ENCODE results near the gene MMD2.
"Not testable (repeated sequence)": the region's sequence is repeated elsewhere in the genome, so short reads cannot be mapped to it uniquely, and the experiment has no call there.

Gene MMD2, protein sequence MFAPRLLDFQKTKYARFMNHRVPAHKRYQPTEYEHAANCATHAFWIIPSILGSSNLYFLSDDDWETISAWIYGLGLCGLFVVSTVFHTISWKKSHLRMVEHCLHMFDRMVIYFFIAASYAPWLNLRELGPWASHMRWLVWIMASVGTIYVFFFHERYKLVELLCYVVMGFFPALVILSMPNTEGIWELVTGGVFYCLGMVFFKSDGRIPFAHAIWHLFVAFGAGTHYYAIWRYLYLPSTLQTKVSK

DNA sequence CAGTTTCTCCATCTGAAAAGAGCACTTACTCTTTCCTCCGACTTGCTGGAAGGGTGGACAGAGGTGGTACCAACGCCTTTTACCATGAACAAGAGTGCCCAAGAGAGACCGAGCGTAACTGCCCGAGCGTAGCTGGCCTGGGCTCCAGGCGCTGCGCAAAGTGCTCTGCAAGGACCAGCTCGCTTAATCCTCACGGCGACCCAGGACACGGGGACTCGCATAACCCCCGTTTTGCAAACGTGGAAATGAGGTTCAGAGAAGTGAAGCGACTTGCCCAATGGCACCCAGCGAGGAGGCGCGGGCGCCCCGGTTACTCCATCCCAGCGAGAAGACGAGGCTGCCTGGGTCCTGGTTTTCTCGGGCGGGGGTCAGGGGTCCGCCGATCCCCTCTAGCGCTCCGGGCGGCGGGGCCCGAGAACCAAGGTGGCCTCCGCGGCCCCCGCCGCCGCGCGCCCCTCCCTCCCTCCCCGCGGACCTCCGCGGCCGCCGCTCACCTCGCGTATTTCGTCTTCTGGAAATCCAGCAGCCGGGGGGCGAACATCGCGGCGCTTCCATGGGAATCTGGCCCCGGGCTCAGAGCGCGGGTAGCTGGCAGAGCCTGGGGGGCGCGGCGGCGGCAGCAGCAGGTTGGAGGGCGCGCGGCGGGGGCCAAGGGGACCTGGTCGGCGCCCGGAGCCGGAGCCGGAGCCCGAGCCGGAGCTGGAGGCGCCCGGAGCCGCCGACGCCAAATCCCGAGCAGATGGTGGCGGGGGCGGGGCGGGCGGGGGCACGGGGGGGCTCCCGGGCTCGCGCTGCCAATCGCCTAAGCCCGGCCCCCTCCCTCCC is at the start of gene MMD2:
Gene MMD2 (minus strand): TSS at position 711 of the 825 bp plus-strand sequence. CDS start 170 bp downstream, at position 541.
- H3K9ac ChIP-seq (ENCODE audit: low read length) = no peak within 1 kb of the TSS

DNA sequence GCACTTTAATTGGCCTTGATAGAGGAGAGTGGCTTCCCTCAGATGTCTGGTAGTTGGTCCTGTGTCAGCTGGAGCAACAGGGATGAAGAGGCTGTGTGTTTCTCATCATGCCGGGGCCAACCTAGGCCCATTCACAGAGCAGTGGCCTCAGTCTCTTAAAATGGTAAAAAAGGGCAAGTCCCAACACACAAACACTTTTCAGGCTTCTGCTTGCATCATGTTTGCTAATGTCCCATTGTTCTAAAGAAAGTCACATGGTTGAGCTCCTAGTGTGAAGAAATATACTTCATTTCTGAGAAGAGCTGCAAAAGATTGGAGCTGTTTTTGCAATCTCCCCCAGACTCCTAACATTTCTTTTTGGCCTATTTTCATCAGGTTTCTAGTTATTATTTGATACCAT is 46.1 kb upstream of the MMD2 start:
- no peaks in the 10 kb centered on the region for H3K27me3 ChIP-seq (ENCODE audit: control insufficient read depth, insufficient read depth, low read length)
- peaks cover 5% of the 10 kb centered on the region for H3K36me3 ChIP-seq (ENCODE audit: control insufficient read depth, insufficient read depth, low read length)
- no peak overlapping the region for H3K27ac ChIP-seq (ENCODE audit: low read depth, low read length)
- H3K4me1 ChIP-seq (ENCODE audit: control insufficient read depth, insufficient read depth, low read length) = no peaks in the 10 kb centered on the region
- H3K4me3 ChIP-seq (ENCODE audit: low read length) = no peak overlapping the region
- no peak overlapping the region for H3K9ac ChIP-seq (ENCODE audit: low read length)

More for the DNA sequence above, at the start of gene MMD2:
- no peaks in the 10 kb centered on the region for H3K4me1 ChIP-seq (ENCODE audit: control insufficient read depth, insufficient read depth, low read length)
- H3K27ac ChIP-seq (ENCODE audit: low read depth, low read length) = no peak within 1 kb of the TSS
- H3K27me3 ChIP-seq (ENCODE audit: control insufficient read depth, insufficient read depth, low read length) = peaks cover 4% of the 10 kb centered on the region
- no peak within 1 kb of the TSS for H3K4me3 ChIP-seq (ENCODE audit: low read length)
- no peaks in the 10 kb centered on the region for H3K36me3 ChIP-seq (ENCODE audit: control insufficient read depth, insufficient read depth, low read length)

DNA sequence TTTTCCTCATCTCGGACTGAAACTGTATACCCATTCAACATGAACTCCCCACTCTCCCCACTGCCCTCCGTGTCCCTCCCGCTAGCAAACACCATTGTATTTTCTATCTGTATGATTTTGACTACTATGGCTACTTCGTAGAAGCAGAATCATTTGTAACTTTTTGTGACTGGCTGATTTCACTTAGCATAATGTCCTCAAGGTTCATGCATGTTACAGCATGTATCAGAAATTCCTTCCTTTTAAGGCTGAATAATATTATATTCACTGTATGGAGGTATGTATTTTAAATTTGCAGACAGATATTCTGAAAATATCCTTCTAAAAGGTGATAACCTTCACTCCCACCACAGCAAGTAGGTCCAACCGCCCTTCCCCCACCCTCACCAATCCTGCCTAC is 42.9 kb upstream of the MMD2 start:
- Histone ChIP-seq H3K4me3 (ENCODE audit: low read length) (no peak overlapping the region), H3K27ac (ENCODE audit: low read depth, low read length) (no peak overlapping the region), H3K27me3 (ENCODE audit: control insufficient read depth, insufficient read depth, low read length) (no peaks in the 10 kb centered on the region), H3K36me3 (ENCODE audit: control insufficient read depth, insufficient read depth, low read length) (peaks cover 3% of the 10 kb centered on the region), H3K4me1 (ENCODE audit: control insufficient read depth, insufficient read depth, low read length) (no peaks in the 10 kb centered on the region), H3K9ac (ENCODE audit: low read length) (no peak overlapping the region)

DNA sequence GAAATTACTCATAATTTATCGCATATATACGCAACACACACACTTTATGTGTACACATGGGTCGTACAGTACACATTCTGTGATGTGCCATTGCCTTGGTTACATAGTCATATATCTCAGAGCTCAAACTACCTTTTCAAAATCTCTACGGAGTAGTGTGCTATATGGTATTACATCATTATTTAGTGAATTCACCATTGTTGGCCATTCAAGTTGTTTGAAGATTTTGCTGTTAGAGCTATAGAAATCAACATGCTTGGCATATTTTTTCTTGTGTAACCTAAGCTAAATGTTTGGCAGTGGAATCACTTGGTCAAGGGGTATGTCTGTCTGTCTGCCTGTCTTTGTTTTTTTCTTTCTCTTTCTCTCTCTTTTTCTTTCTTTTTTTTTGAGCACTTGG is 42.0 kb upstream of the MMD2 start:
- no peaks in the 10 kb centered on the region for H3K27me3 ChIP-seq (ENCODE audit: control insufficient read depth, insufficient read depth, low read length)
- H3K4me3 ChIP-seq (ENCODE audit: low read length) = no peak overlapping the region
- no peak overlapping the region for H3K27ac ChIP-seq (ENCODE audit: low read depth, low read length)
- no peak overlapping the region for H3K9ac ChIP-seq (ENCODE audit: low read length)
- H3K36me3 ChIP-seq (ENCODE audit: control insufficient read depth, insufficient read depth, low read length) = peaks cover 7% of the 10 kb centered on the region
- H3K4me1 ChIP-seq (ENCODE audit: control insufficient read depth, insufficient read depth, low read length) = no peaks in the 10 kb centered on the region

DNA sequence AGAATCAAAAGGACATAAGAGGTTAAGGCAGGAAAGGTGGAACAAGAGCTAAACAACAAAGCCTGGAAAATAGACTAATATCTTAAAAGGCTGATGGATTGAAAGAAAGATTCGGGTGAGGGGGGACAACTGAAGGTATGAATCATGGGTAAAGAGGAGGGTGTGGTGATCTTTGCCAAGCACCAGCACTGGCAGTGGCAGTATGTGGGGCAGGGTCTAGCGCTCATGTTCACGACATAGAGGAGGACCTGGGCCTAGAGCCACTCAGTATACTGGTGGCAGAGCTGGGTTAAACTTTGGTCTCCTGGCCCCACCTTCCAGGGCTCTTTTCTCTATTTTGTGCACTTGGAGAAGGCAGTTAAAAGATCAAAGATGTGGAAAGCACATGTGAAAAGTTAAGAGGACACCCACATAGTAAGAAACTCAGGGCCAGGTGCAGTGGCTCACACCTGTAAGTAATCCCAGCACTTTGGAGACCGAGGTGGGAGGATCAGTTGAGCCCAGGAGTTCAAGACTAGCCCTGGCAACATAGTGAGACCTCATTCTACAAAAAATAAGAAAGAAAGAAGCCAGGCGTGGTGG is 40.5 kb upstream of the MMD2 start:
- Histone ChIP-seq H3K4me3 (ENCODE audit: low read length) (no peak overlapping the region), H3K9ac (ENCODE audit: low read length) (no peak overlapping the region), H3K4me1 (ENCODE audit: control insufficient read depth, insufficient read depth, low read length) (no peaks in the 10 kb centered on the region), H3K27ac (ENCODE audit: low read depth, low read length) (no peak overlapping the region), H3K36me3 (ENCODE audit: control insufficient read depth, insufficient read depth, low read length) (peaks cover 7% of the 10 kb centered on the region), H3K27me3 (ENCODE audit: control insufficient read depth, insufficient read depth, low read length) (no peaks in the 10 kb centered on the region)

DNA sequence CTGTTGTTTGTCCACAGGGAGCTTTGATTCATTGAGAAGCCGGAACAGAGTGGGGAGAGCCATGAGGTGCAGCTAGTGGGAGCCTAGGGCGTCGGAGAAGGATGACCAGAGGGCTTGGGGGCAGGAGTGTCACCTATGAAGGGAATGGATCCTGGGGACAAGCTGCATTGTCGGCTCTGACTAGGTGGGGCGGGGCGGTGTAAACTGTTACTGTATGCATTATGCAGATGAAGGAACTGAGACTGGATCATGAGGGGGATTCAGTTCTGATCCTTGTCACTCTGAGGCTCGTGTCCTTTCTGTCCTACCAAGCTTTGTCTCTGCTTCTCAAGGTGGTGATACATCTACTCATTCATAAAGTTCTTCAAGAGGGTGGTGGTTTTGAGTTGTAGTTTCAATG is 39.9 kb upstream of the MMD2 start:
- Histone ChIP-seq H3K36me3 (ENCODE audit: control insufficient read depth, insufficient read depth, low read length) (peaks cover 11% of the 10 kb centered on the region), H3K27me3 (ENCODE audit: control insufficient read depth, insufficient read depth, low read length) (no peaks in the 10 kb centered on the region)

DNA sequence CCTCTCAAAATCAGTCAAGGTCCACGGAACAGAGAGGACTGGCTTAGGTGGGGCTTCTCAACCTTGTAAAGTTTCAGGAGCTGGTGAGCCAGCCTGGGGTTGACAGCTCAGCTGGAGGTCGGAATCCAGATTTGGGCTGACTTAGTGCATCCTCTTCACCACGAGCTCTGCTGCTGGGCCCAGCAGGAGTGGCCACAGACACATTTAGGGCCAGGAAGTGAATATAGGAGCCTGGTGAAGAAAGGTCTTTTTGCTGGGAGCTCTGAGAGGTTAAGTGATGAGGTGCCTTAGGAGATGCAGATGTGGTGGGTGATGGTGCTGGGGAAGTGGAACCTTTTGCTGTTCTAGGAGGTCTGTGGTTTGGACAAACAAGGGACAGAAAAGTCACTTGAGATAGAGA is 39.3 kb upstream of the MMD2 start:
- H3K4me3 ChIP-seq (ENCODE audit: low read length) = no peak overlapping the region
- H3K27me3 ChIP-seq (ENCODE audit: control insufficient read depth, insufficient read depth, low read length) = no peaks in the 10 kb centered on the region
- no peaks in the 10 kb centered on the region for H3K4me1 ChIP-seq (ENCODE audit: control insufficient read depth, insufficient read depth, low read length)
- H3K27ac ChIP-seq (ENCODE audit: low read depth, low read length) = no peak overlapping the region
- H3K9ac ChIP-seq (ENCODE audit: low read length) = no peak overlapping the region
- peaks cover 17% of the 10 kb centered on the region for H3K36me3 ChIP-seq (ENCODE audit: control insufficient read depth, insufficient read depth, low read length)

More for the DNA sequence above, 39.9 kb upstream of the MMD2 start:
- no peak overlapping the region for H3K9ac ChIP-seq (ENCODE audit: low read length)
- no peak overlapping the region for H3K27ac ChIP-seq (ENCODE audit: low read depth, low read length)
- H3K4me3 ChIP-seq (ENCODE audit: low read length) = no peak overlapping the region
- no peaks in the 10 kb centered on the region for H3K4me1 ChIP-seq (ENCODE audit: control insufficient read depth, insufficient read depth, low read length)

DNA sequence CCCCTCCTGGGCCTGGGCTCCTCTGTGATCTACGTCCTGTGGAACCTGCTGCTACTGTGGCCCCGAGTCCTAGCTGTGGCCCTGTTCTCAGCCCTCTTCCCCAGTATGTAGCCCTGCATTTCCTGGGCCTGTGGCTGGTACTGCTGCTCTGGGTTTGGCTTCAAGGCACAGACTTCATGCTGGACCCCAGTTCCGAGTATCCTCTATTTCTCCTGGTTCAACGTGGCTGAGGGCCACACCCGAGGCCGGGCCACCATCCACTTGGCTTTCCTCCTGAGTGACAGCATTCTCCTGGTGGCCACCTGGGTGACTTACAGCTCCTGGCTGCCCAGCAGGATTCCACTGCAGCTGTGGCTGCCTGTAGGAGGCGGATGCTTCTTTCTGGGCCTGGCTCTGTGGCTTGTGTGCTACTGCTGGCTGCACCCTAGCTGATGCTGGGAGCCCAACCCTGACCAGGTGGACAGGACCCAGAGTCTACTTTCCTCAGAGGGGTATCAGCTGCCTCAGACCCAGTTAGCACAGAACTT is 37.8 kb upstream of the MMD2 start:
- Histone ChIP-seq H3K27me3 (ENCODE audit: control insufficient read depth, insufficient read depth, low read length) (no peaks in the 10 kb centered on the region), H3K9ac (ENCODE audit: low read length) (no peak overlapping the region), H3K4me1 (ENCODE audit: control insufficient read depth, insufficient read depth, low read length) (no peaks in the 10 kb centered on the region), H3K27ac (ENCODE audit: low read depth, low read length) (no peak overlapping the region), H3K36me3 (ENCODE audit: control insufficient read depth, insufficient read depth, low read length) (peaks cover 17% of the 10 kb centered on the region), H3K4me3 (ENCODE audit: low read length) (no peak overlapping the region)

DNA sequence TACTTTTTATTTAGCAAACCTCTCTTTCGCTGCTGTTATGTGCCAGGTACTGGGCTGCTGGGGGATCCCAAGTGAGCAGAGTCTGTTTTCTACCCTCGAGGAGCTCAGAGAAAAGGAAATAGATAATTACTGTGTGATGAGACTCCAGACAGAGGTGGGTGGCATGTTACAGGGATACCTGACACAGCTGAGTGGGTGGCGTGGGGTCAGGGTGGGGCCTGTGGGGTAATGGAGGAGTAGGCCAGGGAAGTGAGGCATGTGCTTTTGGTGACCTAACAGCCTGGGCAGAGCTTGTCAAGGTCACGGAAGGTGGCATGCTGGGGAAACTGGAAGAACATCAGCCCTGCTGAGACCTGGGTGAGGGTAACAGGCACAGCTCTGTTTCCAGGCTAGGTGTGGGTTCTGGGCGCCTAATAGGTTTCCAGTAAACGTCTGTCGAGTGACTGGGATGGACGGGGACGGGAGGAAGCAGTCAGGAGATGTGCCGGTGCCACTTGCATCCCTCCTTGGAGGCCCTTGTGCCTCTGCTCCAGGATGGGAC is 36.5 kb upstream of the MMD2 start:
- Histone ChIP-seq H3K9ac (ENCODE audit: low read length) (no peak overlapping the region), H3K36me3 (ENCODE audit: control insufficient read depth, insufficient read depth, low read length) (peaks cover 17% of the 10 kb centered on the region), H3K4me1 (ENCODE audit: control insufficient read depth, insufficient read depth, low read length) (no peaks in the 10 kb centered on the region), H3K27ac (ENCODE audit: low read depth, low read length) (no peak overlapping the region), H3K27me3 (ENCODE audit: control insufficient read depth, insufficient read depth, low read length) (no peaks in the 10 kb centered on the region), H3K4me3 (ENCODE audit: low read length) (no peak overlapping the region)

DNA sequence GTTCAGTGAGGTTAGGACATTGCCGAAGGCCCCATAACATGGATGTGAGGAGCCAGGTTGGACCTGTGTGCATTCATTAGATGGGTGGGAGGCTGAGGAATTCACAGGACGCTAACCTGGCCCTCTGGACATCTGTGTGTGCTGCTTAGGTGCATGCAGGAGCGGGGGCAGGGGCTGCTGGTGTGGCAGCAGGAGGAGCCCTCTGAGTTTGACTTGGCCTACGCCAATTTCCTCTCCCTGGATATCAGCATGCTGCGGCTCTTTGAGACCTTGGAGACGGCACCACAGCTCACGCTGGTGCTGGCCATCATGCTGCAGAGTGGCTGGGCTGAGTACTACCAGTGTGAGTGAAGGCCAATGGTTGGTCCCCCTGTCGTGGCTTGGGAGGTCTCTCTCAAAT is 34.5 kb upstream of the MMD2 start:
- H3K4me3 ChIP-seq (ENCODE audit: low read length) = no peak overlapping the region
- H3K36me3 ChIP-seq (ENCODE audit: control insufficient read depth, insufficient read depth, low read length) = peaks cover 17% of the 10 kb centered on the region
- H3K27ac ChIP-seq (ENCODE audit: low read depth, low read length) = no peak overlapping the region

DNA sequence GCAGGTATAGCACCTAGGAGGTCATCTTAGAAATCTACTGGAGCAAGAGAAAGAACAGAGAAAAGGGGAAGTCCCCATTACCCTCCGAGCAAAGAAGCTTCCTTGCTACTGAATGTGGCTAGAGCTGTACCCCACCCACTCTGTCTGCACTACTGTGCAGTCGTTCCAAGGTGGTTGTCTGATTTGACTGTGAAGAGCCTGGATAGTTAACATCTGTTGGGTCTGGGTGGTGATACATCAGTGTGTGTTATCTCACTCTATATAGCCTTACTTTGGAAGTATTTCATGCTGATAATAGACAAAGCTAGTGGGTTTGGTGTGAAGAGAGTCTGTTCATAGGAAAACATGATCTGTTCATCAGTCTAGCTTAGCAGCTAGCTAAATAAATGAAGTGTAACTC is 23.8 kb upstream of the MMD2 start:
- peaks cover 12% of the 10 kb centered on the region for H3K36me3 ChIP-seq (ENCODE audit: control insufficient read depth, insufficient read depth, low read length)
- H3K27me3 ChIP-seq (ENCODE audit: control insufficient read depth, insufficient read depth, low read length); H3K27ac ChIP-seq (ENCODE audit: low read depth, low read length); H3K4me3 ChIP-seq (ENCODE audit: low read length); H3K9ac ChIP-seq (ENCODE audit: low read length); H3K4me1 ChIP-seq (ENCODE audit: control insufficient read depth, insufficient read depth, low read length): not testable (repeated sequence)

More for the DNA sequence above, 34.5 kb upstream of the MMD2 start:
- no peaks in the 10 kb centered on the region for H3K4me1 ChIP-seq (ENCODE audit: control insufficient read depth, insufficient read depth, low read length)
- H3K9ac ChIP-seq (ENCODE audit: low read length) = no peak overlapping the region
- H3K27me3 ChIP-seq (ENCODE audit: control insufficient read depth, insufficient read depth, low read length) = no peaks in the 10 kb centered on the region

DNA sequence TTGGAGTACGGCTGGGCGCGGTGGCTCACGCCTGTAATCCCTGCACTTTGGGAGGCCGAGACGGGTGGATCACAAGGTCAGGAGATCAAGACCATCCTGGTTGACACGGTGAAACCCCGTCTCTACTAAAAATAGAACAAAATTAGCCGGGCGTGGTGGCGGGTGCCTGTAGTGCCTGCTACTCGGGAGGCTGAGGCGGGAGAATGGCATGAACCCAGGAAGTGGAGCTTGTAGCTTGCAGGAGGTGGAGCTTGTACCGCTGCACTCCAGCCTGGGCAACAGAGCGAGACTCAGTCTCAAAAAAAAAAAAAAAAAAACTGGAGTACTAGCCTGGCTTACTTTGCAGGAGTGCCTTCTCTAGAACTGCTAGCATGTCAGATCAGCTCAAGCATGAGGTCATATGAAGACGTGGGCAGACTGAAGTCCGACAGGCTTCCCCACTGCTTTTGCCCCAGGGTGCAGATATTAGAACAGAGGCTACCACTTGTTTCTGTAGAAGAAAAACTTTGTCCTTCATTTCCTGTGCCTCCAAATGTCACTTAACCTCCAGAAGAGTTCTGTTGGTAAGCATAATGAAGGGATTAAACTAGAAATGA is 22.4 kb upstream of the MMD2 start:
- not testable (repeated sequence) for H3K27ac ChIP-seq (ENCODE audit: low read depth, low read length); H3K9ac ChIP-seq (ENCODE audit: low read length); H3K4me3 ChIP-seq (ENCODE audit: low read length); H3K4me1 ChIP-seq (ENCODE audit: control insufficient read depth, insufficient read depth, low read length); H3K27me3 ChIP-seq (ENCODE audit: control insufficient read depth, insufficient read depth, low read length)
- H3K36me3 ChIP-seq (ENCODE audit: control insufficient read depth, insufficient read depth, low read length) = peaks cover 12% of the 10 kb centered on the region
